Breast epithelium (tissue), 4 donors: ENCODE measurements around the gene DOCK9. TPM values are rescaled to one million over a fixed set of nuclear protein-coding genes. Genes with fewer than 3 reads are reported as not detected.
A peak's percentile ranks its signal among the peaks of the same experiment; 100 is the strongest.

Source experiments
- DNase-seq, 2 donors: peaks; one replicate each; pipeline ENCODE4 v3.0.0-alpha.2; 2019; ENCODE audit warnings: low spot score in 2 of 2
- H3K27ac ChIP-seq, 2 donors: fragments of 200-600 bp; sonication (generic) in 1 of 2; one replicate each; pipeline ENCODE4 v1.5.1; 2016 to 2019; ENCODE audit warnings: mild to moderate bottlenecking in 1 of 2
- H3K27me3 ChIP-seq, 2 donors: fragments of 200-600 bp; sonication (generic) in 1 of 2; one replicate each; pipeline versions ENCODE4 v1.5.1 to v1.6.0; 2017 to 2019; ENCODE audit warnings: control low read depth in 1 of 2, mild to moderate bottlenecking in 1 of 2
- H3K36me3 ChIP-seq: fragments of 200-600 bp; one replicate; pipeline ENCODE4 v1.5.1; 2019
- H3K4me1 ChIP-seq, 2 donors: fragments of 200-600 bp; sonication (generic); one replicate each; pipeline ENCODE4 v1.5.1; 2016 to 2019; ENCODE audit warnings: control low read depth in 1 of 2
- H3K4me3 ChIP-seq, 3 donors: fragments of 200-600 bp; sonication (generic); 1 replicate in 2 of 3; 2 replicates in 1 of 3; pipeline ENCODE4 v1.5.1; 2016 to 2019; ENCODE audit warnings: mild to moderate bottlenecking in 3 of 3, moderate library complexity in 2 of 3
- H3K9me3 ChIP-seq, 2 donors: fragments of 200-600 bp; sonication (generic) in 1 of 2; one replicate each; pipeline ENCODE4 v1.5.1; 2016 to 2019; ENCODE audit warnings: control low read depth in 1 of 2
- POLR2A ChIP-seq: fragments of 450-650 bp; IDR thresholded peaks from one replicate; pipeline ENCODE4 v1.6.1; 2016; ENCODE audit warnings: antibody characterized with exemption, mild to moderate bottlenecking, moderate library complexity
- POLR2AphosphoS5 ChIP-seq, 3 donors: sonication (generic); formaldehyde crosslinking; IDR thresholded peaks; one replicate each; pipeline ENCODE4 v1.6.1; 2017; ENCODE audit warnings: antibody characterized with exemption in 3 of 3
- intact Hi-C: fragments of 100-400 bp; cut with DNase I; formaldehyde crosslinking; loops from one replicate; pipeline ENCODE4 v1.15.1; 2023; ENCODE audit warnings: low total_unique reads
- total RNA-seq, 3 donors: library from RNA; depleted of rRNA; stranded (reverse); fragments of >200 nt; gene quantifications; one replicate each; pipeline ENCODE4 v1.1.0, GENCODE V29; 2016
- TF ChIP-seq, protein P1 (sequence below), 3 donors: fragments of 450-650 bp; IDR thresholded peaks; one replicate each; pipeline ENCODE4 v1.5.1; 2016 to 2017; ENCODE audit warnings: antibody characterized with exemption in 3 of 3, mild to moderate bottlenecking in 3 of 3, moderate library complexity in 3 of 3

Gene DOCK9
- total RNA-seq, 3 donors from 2014 or later, result 85.5 to 155 (median 92.2) TPM

DNA sequence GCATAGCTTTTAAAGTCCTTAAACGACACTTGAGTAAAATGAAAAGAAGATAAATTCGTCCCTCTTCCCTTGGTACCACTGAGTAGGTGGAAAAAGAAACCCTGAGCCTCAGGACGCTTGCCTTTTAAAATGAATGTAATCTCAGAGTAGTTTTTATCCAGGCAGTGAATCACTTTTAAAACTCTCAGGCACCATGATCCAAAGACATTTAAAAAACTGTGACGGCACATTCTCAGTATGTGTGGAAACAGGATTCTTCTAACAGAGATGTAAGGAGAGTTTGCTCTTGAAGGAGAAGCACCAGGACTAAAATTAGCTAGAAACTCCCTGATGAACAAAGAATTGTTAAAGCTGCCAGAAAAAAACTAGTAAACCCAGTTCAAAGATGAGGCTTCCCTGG, 119.7 kb downstream of the DOCK9 start:
- TF ChIP-seq POLR2AphosphoS5 (IDR thresholded peaks at IDR 0.05), result no peak
- TF ChIP-seq, protein P1, sequence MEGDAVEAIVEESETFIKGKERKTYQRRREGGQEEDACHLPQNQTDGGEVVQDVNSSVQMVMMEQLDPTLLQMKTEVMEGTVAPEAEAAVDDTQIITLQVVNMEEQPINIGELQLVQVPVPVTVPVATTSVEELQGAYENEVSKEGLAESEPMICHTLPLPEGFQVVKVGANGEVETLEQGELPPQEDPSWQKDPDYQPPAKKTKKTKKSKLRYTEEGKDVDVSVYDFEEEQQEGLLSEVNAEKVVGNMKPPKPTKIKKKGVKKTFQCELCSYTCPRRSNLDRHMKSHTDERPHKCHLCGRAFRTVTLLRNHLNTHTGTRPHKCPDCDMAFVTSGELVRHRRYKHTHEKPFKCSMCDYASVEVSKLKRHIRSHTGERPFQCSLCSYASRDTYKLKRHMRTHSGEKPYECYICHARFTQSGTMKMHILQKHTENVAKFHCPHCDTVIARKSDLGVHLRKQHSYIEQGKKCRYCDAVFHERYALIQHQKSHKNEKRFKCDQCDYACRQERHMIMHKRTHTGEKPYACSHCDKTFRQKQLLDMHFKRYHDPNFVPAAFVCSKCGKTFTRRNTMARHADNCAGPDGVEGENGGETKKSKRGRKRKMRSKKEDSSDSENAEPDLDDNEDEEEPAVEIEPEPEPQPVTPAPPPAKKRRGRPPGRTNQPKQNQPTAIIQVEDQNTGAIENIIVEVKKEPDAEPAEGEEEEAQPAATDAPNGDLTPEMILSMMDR (IDR thresholded peaks at IDR 0.05), result no peak
- H3K9me3 ChIP-seq, result no peaks in the 10 kb centered on the region
- DNase-seq, result no peak
- no peaks in the 10 kb centered on the region for H3K36me3 ChIP-seq
- H3K4me1 ChIP-seq, result no peaks in the 10 kb centered on the region
- H3K4me3 ChIP-seq, result no peak overlapping the region
- H3K27ac ChIP-seq, result no peak overlapping the region
- intact Hi-C loops, result no loop called here
- H3K27me3 ChIP-seq, result no peaks in the 10 kb centered on the region

DNA sequence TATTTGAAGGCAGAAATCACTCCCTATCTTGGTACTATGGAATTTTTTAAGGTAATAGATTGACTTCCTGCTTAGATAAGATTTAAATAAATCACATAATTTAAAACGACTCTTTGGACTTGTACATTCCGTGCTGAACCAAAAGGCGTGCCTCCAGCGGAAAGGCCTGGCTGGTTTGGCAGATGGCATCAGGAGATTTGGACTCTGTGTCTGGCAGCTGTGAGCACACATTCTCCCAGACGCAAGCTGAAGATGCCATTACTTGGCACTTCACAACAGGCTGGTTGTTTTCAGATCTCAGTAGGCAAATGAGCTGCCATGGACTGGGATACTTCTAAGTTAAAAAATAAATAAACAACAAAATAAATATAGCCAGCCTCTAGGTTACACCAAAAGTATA, 120.9 kb downstream of the DOCK9 start:
- TF ChIP-seq POLR2AphosphoS5 (IDR thresholded peaks at IDR 0.05) (no peak), POLR2A (no peak)
- TF ChIP-seq, protein P1 (IDR thresholded peaks at IDR 0.05), result no peak
- no peaks in the 10 kb centered on the region for H3K36me3 ChIP-seq
- intact Hi-C loops, result no loop called here

DNA sequence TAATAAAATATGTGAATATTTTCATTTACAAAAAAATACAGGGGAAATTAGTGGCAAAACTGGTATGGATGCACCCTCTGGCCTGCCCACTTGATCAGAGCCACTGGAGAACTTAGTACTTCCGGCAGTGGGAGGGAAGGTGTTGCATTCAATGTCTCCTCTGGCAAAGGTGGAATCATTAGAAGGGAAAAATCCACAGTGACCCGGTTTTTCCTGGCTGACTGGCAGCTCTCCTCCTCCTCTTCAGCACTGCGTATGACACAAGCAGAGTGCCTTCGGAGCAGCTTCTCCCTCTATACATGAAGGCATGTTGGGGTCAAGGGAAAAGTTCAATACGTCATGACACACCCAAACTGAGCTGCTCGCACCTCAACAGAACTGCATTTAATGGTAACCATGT, 123.4 kb downstream of the DOCK9 start:
- Histone ChIP-seq H3K9me3 (no peaks in the 10 kb centered on the region), H3K36me3 (no peaks in the 10 kb centered on the region), H3K4me3 (no peak overlapping the region), H3K4me1 (no peaks in the 10 kb centered on the region), H3K27me3 (no peaks in the 10 kb centered on the region), H3K27ac (no peak overlapping the region)
- TF ChIP-seq POLR2AphosphoS5 (IDR thresholded peaks at IDR 0.05) (no peak), POLR2A (no peak)
- TF ChIP-seq, protein P1 (IDR thresholded peaks at IDR 0.05), result no peak
- intact Hi-C loops, result loop anchor here (5.0 kb wide), 1 partner anchor 1497 kb away; no protein-coding TSS in a partner anchor
- no peak for DNase-seq

More for the DNA sequence above, 120.9 kb downstream of the DOCK9 start:
- no peaks in the 10 kb centered on the region for H3K27me3 ChIP-seq
- DNase-seq, result peak in 1 of 2 donors; percentile 49
- H3K27ac ChIP-seq, result peak overlapping the region in 1 of 2 donors; percentile 17
- no peaks in the 10 kb centered on the region for H3K9me3 ChIP-seq
- H3K4me1 ChIP-seq, result no peaks in the 10 kb centered on the region
- no peak overlapping the region for H3K4me3 ChIP-seq

DNA sequence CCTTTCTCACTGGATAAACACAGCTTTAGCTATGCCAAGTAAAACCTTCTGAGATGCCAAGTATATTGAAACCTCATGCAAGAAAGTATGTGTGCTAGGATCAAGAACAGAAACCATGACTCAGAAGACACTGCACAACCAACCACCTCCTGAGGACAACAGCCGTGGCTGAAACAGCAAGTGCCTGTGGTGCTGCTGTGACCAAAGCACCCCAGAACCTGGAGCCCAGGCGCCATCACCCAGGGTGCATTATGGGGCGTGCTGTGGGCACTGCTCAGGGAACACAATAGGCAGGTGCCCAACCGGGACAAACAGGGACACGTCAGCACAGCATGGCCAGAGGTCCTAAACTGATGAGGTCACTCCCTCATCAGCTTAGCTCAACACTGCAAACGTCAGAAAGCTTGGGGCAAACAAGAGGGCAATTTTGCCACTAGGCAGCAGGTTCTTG, 124.1 kb downstream of the DOCK9 start:
- Histone ChIP-seq H3K9me3 (no peaks in the 10 kb centered on the region), H3K27ac (no peak overlapping the region), H3K36me3 (no peaks in the 10 kb centered on the region), H3K27me3 (no peaks in the 10 kb centered on the region), H3K4me3 (no peak overlapping the region), H3K4me1 (no peaks in the 10 kb centered on the region)
- no peak for DNase-seq
- intact Hi-C loops, result loop anchor here (5.0 kb wide), 1 partner anchor 1496 kb away; no protein-coding TSS in a partner anchor
- TF ChIP-seq, protein P1 (IDR thresholded peaks at IDR 0.05), result no peak
- TF ChIP-seq POLR2A (no peak), POLR2AphosphoS5 (IDR thresholded peaks at IDR 0.05) (no peak)

DNA sequence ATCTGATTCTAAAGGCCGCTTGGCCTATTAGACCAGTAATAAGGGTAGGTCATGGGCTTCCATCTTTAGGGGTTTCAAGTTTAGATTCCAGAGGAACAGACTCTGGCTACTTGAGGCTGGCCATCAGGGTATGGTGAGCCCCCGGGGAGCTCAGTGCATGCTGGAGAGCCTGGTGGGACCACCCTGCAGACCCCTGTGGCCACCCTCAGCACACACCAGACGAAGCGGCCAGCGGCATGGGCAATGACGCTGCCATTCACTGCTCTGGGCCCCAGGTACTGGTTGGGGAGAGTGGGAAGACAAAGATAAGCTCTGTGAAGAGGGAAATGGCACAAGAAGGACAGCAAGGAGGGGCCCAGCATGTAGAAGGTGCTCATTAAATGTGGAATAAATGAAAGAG, 126.6 kb downstream of the DOCK9 start:
- intact Hi-C loops, result loop anchor here (2.0 to 5.0 kb wide), 2 partner anchors 34 to 1494 kb away; no protein-coding TSS in a partner anchor
- no peak overlapping the region for H3K4me3 ChIP-seq
- H3K27ac ChIP-seq, result no peak overlapping the region
- TF ChIP-seq, protein P1 (IDR thresholded peaks at IDR 0.05), result no peak
- TF ChIP-seq POLR2AphosphoS5 (IDR thresholded peaks at IDR 0.05), result no peak
- no peaks in the 10 kb centered on the region for H3K4me1 ChIP-seq
- no peaks in the 10 kb centered on the region for H3K36me3 ChIP-seq
- H3K27me3 ChIP-seq, result no peaks in the 10 kb centered on the region
- H3K9me3 ChIP-seq, result no peaks in the 10 kb centered on the region
- no peak for DNase-seq
